Mammary epithelial cell (primary cell): ENCODE measurements around the gene CYP4A11.

Source experiments
- EZH2 ChIP-seq: IDR thresholded peaks from 2 replicates; pipeline ENCODE4 v1.6.1; 2012; ENCODE audit warnings: low read length, inconsistent platforms, borderline replicate concordance
- TF ChIP-seq, protein P1 (sequence below), 2 donors: IDR thresholded peaks in 1 of 2; conservative IDR thresholded peaks in 1 of 2; 2 replicates each; pipeline ENCODE4 v1.5.1; 2011 to 2012; ENCODE audit warnings: inconsistent platforms in 2 of 2, low read length in 2 of 2, mild to moderate bottlenecking in 2 of 2, control low read depth in 1 of 2, low read depth in 1 of 2; ENCODE audit not compliant: insufficient read depth in 1 of 2; ENCODE audit errors: extremely low read depth in 1 of 2

DNA sequence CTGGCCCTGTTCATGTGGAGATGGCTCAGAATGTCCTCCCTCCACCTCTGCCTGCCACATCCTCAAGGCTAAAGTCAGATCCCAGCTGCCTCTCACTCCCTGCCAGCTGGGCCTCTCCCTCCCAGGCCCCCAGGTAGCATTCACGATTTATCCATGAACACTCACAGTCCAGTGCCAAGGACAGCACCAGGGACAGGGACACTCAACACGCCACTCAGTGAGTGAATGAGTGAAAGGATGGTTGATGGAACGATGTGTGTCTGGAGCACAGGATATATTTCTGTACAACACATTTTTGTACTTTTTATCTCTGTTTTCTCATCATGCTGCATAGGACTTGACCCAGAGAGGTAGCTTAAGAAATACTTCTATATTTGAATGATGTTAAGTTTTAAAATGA lies 10.1 kb downstream of the CYP4A11 start:
- TF ChIP-seq, protein P1, sequence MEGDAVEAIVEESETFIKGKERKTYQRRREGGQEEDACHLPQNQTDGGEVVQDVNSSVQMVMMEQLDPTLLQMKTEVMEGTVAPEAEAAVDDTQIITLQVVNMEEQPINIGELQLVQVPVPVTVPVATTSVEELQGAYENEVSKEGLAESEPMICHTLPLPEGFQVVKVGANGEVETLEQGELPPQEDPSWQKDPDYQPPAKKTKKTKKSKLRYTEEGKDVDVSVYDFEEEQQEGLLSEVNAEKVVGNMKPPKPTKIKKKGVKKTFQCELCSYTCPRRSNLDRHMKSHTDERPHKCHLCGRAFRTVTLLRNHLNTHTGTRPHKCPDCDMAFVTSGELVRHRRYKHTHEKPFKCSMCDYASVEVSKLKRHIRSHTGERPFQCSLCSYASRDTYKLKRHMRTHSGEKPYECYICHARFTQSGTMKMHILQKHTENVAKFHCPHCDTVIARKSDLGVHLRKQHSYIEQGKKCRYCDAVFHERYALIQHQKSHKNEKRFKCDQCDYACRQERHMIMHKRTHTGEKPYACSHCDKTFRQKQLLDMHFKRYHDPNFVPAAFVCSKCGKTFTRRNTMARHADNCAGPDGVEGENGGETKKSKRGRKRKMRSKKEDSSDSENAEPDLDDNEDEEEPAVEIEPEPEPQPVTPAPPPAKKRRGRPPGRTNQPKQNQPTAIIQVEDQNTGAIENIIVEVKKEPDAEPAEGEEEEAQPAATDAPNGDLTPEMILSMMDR (conservative IDR thresholded peaks at IDR 0.05 in 1 of 2, IDR thresholded peaks at IDR 0.05 in 1 of 2; ENCODE audit: extremely low read depth in 1 of 2, insufficient read depth in 1 of 2, low read depth in 1 of 2, low read length in 2 of 2): no peak
- TF ChIP-seq EZH2: no peak
